Liver (tissue), 9 donors: ENCODE measurements around the gene KIF4B. TPM values are rescaled to one million over a fixed set of nuclear protein-coding genes. Genes with fewer than 3 reads are reported as not detected.

Experiments used
- DNase-seq: peaks from one replicate; pipeline ENCODE4 v3.0.0-alpha.2; 2017; ENCODE audit warnings: low spot score
- H3K27ac ChIP-seq, 2 donors: one replicate each; pipeline ENCODE4 v1.7.0; 2013; ENCODE audit warnings: inconsistent platforms in 2 of 2, low read length in 2 of 2, control low read depth in 1 of 2, low read depth in 1 of 2, mild to moderate bottlenecking in 1 of 2
- H3K27me3 ChIP-seq, 4 donors: one replicate each; pipeline versions ENCODE4 v1.6.1 to v1.7.0; 2013; ENCODE audit warnings: low read length in 3 of 4, inconsistent platforms in 1 of 4, mild to moderate bottlenecking in 1 of 4, moderate library complexity in 1 of 4; ENCODE audit not compliant: control insufficient read depth in 4 of 4, insufficient read depth in 4 of 4
- H3K36me3 ChIP-seq, 4 donors: one replicate each; pipeline versions ENCODE4 v1.6.1 to v1.7.0; 2013; ENCODE audit warnings: low read length in 3 of 4, mild to moderate bottlenecking in 3 of 4, low read depth in 1 of 4, moderate library complexity in 1 of 4; ENCODE audit not compliant: control insufficient read depth in 4 of 4, insufficient read depth in 3 of 4
- H3K4me1 ChIP-seq, 4 donors: one replicate each; pipeline versions ENCODE4 v1.6.1 to v1.7.0; 2013; ENCODE audit warnings: low read length in 3 of 4, mild to moderate bottlenecking in 3 of 4, moderate library complexity in 1 of 4; ENCODE audit not compliant: control insufficient read depth in 4 of 4, insufficient read depth in 4 of 4
- H3K4me3 ChIP-seq, 3 donors: one replicate each; pipeline versions ENCODE4 v1.6.1 to v1.7.0; 2013; ENCODE audit warnings: low read length in 3 of 3, control low read depth in 1 of 3, low read depth in 1 of 3, mild to moderate bottlenecking in 1 of 3
- H3K9ac ChIP-seq, 2 donors: one replicate each; pipeline ENCODE4 v1.7.0; 2013; ENCODE audit warnings: low read length in 2 of 2, mild to moderate bottlenecking in 2 of 2, moderate library complexity in 2 of 2, control low read depth in 1 of 2, low read depth in 1 of 2
- H3K9me3 ChIP-seq, 4 donors: one replicate each; pipeline versions ENCODE4 v1.6.1 to v1.7.0; 2013; ENCODE audit warnings: low read length in 3 of 4; ENCODE audit not compliant: control insufficient read depth in 4 of 4
- EGR1 ChIP-seq, 2 donors: IDR thresholded peaks; 2 replicates each; pipeline ENCODE4 v1.6.1; 2016 to 2018; ENCODE audit warnings: antibody characterized with exemption in 2 of 2, low read depth in 2 of 2
- FOXA1 ChIP-seq: IDR thresholded peaks from 2 replicates; pipeline ENCODE4 v1.6.1; 2016; ENCODE audit warnings: antibody characterized with exemption
- FOXA2 ChIP-seq: IDR thresholded peaks from 2 replicates; pipeline ENCODE4 v1.6.1; 2016; ENCODE audit warnings: antibody characterized with exemption
- GABPA ChIP-seq, 2 donors: IDR thresholded peaks in 1 of 2; conservative IDR thresholded peaks in 1 of 2; 2 replicates each; pipeline ENCODE4 v1.6.1; 2016; ENCODE audit warnings: antibody characterized with exemption in 2 of 2, mild to moderate bottlenecking in 1 of 2, moderate library complexity in 1 of 2
- HNF4A ChIP-seq, 2 donors: conservative IDR thresholded peaks; 2 replicates each; pipeline ENCODE4 v1.6.1; 2016; ENCODE audit warnings: antibody characterized with exemption in 2 of 2, mild to moderate bottlenecking in 2 of 2
- HNF4G ChIP-seq: IDR thresholded peaks from 2 replicates; pipeline ENCODE4 v1.6.1; 2016; ENCODE audit warnings: antibody characterized with exemption
- JUND ChIP-seq, 2 donors: IDR thresholded peaks; 2 replicates each; pipeline ENCODE4 v1.6.1; 2016; ENCODE audit warnings: antibody characterized with exemption in 2 of 2
- NR2F2 ChIP-seq: IDR thresholded peaks from 2 replicates; pipeline ENCODE4 v1.6.1; 2016; ENCODE audit warnings: antibody characterized with exemption
- RAD21 ChIP-seq, 2 donors: IDR thresholded peaks; 2 replicates each; pipeline ENCODE4 v1.6.1; 2016; ENCODE audit warnings: antibody characterized with exemption in 2 of 2, mild to moderate bottlenecking in 2 of 2
- RXRA ChIP-seq, 2 donors: IDR thresholded peaks; 2 replicates each; pipeline ENCODE4 v1.6.1; 2017 to 2018; ENCODE audit warnings: antibody characterized with exemption in 2 of 2, mild to moderate bottlenecking in 1 of 2
- SP1 ChIP-seq: IDR thresholded peaks from 2 replicates; pipeline ENCODE4 v1.6.1; 2018; ENCODE audit warnings: antibody characterized with exemption, mild to moderate bottlenecking
- TAF1 ChIP-seq: conservative IDR thresholded peaks from 2 replicates; pipeline ENCODE4 v1.6.1; 2016; ENCODE audit warnings: antibody characterized with exemption, mild to moderate bottlenecking
- YY1 ChIP-seq: IDR thresholded peaks from 2 replicates; pipeline ENCODE4 v1.6.1; 2016; ENCODE audit warnings: antibody characterized with exemption, mild to moderate bottlenecking
- WGBS: extraction: QIAGEN DNeasy Blood & Tissue Kit; methylation state at CpG from one replicate; pipeline ENCODE4 v1.1.7; 2013; 5-methylcytosine and 5-hydroxymethylcytosine counted together
- polyA plus RNA-seq, 2 donors: library from polyadenylated mRNA; stranded (reverse) in 1 of 2; unstranded in 1 of 2; fragments of 200-250 nt in 1 of 2; fragments of >200 nt in 1 of 2; fragmentation: Nextera tagmentation in 1 of 2; extraction: Ambion mirVana in 1 of 2; gene quantifications; one replicate each; pipeline versions ENCODE4 v1.2.1 to v1.2.3, GENCODE V29; 2013 to 2015
- total RNA-seq, 2 donors: library from RNA; depleted of rRNA; stranded (reverse); fragments of >200 nt; gene quantifications; one replicate each; pipeline ENCODE4 v1.2.3, GENCODE V29; 2014
- TF ChIP-seq, protein P1 (sequence below): IDR thresholded peaks from 2 replicates; pipeline ENCODE4 v1.6.1; 2016; ENCODE audit warnings: antibody characterized with exemption, mild to moderate bottlenecking
- TF ChIP-seq, protein P2 (sequence below): fragments of 150-350 bp; IDR thresholded peaks from 2 replicates; pipeline ENCODE4 v1.5.1; 2017; ENCODE audit warnings: improper control_type of control experiment, low read depth, low read length; ENCODE audit not compliant: missing input control
- TF ChIP-seq, protein P3 (sequence below): IDR thresholded peaks from 2 replicates; pipeline ENCODE4 v1.6.1; 2016; ENCODE audit warnings: antibody characterized with exemption
- TF ChIP-seq, protein P4 (sequence below): IDR thresholded peaks from 2 replicates; pipeline ENCODE4 v1.6.1; 2016; ENCODE audit warnings: antibody characterized with exemption
- TF ChIP-seq, protein P5 (sequence below): IDR thresholded peaks from 2 replicates; pipeline ENCODE4 v1.6.1; 2016; ENCODE audit warnings: antibody characterized with exemption
- donor health status: healthy.
- donor health status: healthy.
- donor health status: healthy.
- donor health status: healthy.
- donor health status: healthy.

The KIF4B gene
- total and polyA plus RNA-seq, 4 donors, result 0.05 to 0.17 TPM; not detected in 2

DNA sequence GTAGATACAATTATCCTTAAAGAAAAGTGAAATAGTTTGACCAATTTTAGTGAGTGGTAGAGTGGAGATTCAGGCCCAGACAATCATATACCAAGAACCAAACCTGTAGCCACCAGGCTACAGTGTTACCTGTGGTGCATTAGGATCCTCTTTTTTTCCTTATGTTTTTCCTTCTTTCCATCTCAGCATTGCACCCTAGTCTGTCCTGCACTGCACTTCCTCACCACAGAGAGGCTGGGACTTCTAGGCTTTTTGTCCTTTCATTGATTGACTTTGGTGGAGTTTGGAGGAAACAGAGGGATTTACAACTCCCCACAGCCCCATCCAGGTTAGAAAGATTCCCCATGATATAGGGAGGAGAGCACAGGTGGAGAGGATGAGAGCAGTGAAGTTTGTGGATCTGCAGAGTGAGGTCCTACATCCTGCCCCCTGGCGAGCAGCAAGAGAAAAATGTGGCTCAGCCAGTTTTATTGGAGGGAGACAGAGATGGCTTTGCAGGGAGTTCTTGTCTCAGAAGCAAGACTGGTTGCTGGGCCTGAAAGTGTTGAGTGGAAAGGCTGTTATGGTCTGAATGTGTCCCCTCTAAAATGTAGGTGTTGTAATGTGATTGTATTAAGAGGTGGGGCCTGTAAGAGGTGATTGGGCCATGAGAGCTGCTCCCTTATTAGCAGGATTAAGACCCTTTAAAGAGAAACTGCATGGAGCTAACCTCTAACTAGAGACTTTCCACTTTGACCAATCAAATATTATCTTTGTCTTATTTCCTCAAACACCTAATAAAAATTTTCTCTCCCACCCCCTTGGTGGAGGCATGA, 36.2 kb downstream of the KIF4B start:
- no peak for DNase-seq
- Histone ChIP-seq H3K9me3 (no peaks in the 10 kb centered on the region), H3K27me3 (peaks cover 0 to 2% (median 0%) of the 10 kb centered on the region in 4 donors), H3K36me3 (no peaks in the 10 kb centered on the region), H3K4me1 (peaks cover 0 to 2% (median 0%) of the 10 kb centered on the region in 4 donors), H3K27ac (no peak overlapping the region), H3K4me3 (no peak overlapping the region), H3K9ac (no peak overlapping the region)
- TF ChIP-seq NR2F2 (no peak), HNF4A (conservative IDR thresholded peaks at IDR 0.05) (no peak), JUND (IDR thresholded peaks at IDR 0.05) (no peak)
- 62% methylated on average over 1 of the region's 1 CpG for WGBS

DNA sequence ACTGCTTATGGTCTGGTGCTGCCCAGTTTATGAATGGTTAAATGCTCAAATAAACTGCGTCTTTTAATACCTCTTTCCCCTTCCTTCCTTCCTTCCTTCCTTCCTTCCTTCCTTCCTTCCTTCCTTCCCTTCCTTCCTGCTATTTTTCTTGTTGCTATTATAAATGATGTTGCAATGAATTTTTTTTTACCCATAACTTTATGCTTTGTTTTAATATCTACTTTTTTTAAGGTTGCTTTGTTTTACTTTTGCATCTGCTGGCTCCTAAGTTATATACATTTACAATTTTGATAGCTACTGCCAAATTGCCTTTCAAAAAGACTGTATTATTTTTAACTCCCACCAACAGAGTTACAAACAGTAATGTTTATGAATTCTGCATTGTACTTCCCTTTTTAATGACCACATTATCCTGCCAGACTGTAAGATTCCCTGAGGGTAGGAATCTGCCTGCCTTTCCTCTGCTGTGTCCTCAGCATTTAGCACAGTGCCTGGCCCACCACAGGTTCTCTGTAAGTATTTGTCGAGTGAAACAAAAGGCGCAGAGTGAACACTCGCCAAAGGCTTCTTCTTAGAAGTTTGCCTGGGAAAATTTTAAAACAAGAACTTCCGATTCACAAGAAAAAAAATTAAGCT, 36.9 kb downstream of the KIF4B start:
- Histone ChIP-seq H3K4me3 (no peak overlapping the region), H3K9me3 (no peaks in the 10 kb centered on the region), H3K9ac (no peak overlapping the region), H3K36me3 (no peaks in the 10 kb centered on the region), H3K27me3 (peaks cover 0 to 2% (median 0%) of the 10 kb centered on the region in 4 donors), H3K27ac (no peak overlapping the region), H3K4me1 (peaks cover 0 to 2% (median 0%) of the 10 kb centered on the region in 4 donors)
- TF ChIP-seq EGR1 (IDR thresholded peaks at IDR 0.05; ENCODE audit: low read depth in 2 of 2), result no peak
- TF ChIP-seq HNF4G, result no peak
- TF ChIP-seq JUND (IDR thresholded peaks at IDR 0.05), result no peak
- no peak for TF ChIP-seq GABPA (IDR thresholded peaks at IDR 0.05 in 1 of 2, conservative IDR thresholded peaks at IDR 0.05 in 1 of 2)
- TF ChIP-seq, protein P1, sequence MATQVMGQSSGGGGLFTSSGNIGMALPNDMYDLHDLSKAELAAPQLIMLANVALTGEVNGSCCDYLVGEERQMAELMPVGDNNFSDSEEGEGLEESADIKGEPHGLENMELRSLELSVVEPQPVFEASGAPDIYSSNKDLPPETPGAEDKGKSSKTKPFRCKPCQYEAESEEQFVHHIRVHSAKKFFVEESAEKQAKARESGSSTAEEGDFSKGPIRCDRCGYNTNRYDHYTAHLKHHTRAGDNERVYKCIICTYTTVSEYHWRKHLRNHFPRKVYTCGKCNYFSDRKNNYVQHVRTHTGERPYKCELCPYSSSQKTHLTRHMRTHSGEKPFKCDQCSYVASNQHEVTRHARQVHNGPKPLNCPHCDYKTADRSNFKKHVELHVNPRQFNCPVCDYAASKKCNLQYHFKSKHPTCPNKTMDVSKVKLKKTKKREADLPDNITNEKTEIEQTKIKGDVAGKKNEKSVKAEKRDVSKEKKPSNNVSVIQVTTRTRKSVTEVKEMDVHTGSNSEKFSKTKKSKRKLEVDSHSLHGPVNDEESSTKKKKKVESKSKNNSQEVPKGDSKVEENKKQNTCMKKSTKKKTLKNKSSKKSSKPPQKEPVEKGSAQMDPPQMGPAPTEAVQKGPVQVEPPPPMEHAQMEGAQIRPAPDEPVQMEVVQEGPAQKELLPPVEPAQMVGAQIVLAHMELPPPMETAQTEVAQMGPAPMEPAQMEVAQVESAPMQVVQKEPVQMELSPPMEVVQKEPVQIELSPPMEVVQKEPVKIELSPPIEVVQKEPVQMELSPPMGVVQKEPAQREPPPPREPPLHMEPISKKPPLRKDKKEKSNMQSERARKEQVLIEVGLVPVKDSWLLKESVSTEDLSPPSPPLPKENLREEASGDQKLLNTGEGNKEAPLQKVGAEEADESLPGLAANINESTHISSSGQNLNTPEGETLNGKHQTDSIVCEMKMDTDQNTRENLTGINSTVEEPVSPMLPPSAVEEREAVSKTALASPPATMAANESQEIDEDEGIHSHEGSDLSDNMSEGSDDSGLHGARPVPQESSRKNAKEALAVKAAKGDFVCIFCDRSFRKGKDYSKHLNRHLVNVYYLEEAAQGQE, result no peak
- no peak for TF ChIP-seq SP1
- TF ChIP-seq, protein P2, sequence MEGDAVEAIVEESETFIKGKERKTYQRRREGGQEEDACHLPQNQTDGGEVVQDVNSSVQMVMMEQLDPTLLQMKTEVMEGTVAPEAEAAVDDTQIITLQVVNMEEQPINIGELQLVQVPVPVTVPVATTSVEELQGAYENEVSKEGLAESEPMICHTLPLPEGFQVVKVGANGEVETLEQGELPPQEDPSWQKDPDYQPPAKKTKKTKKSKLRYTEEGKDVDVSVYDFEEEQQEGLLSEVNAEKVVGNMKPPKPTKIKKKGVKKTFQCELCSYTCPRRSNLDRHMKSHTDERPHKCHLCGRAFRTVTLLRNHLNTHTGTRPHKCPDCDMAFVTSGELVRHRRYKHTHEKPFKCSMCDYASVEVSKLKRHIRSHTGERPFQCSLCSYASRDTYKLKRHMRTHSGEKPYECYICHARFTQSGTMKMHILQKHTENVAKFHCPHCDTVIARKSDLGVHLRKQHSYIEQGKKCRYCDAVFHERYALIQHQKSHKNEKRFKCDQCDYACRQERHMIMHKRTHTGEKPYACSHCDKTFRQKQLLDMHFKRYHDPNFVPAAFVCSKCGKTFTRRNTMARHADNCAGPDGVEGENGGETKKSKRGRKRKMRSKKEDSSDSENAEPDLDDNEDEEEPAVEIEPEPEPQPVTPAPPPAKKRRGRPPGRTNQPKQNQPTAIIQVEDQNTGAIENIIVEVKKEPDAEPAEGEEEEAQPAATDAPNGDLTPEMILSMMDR, result no peak
- TF ChIP-seq NR2F2, result no peak
- no peak for TF ChIP-seq FOXA2
- TF ChIP-seq, protein P3, sequence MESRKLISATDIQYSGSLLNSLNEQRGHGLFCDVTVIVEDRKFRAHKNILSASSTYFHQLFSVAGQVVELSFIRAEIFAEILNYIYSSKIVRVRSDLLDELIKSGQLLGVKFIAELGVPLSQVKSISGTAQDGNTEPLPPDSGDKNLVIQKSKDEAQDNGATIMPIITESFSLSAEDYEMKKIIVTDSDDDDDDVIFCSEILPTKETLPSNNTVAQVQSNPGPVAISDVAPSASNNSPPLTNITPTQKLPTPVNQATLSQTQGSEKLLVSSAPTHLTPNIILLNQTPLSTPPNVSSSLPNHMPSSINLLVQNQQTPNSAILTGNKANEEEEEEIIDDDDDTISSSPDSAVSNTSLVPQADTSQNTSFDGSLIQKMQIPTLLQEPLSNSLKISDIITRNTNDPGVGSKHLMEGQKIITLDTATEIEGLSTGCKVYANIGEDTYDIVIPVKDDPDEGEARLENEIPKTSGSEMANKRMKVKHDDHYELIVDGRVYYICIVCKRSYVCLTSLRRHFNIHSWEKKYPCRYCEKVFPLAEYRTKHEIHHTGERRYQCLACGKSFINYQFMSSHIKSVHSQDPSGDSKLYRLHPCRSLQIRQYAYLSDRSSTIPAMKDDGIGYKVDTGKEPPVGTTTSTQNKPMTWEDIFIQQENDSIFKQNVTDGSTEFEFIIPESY, result no peak
- TF ChIP-seq FOXA1, result no peak
- no peak for TF ChIP-seq YY1
- no peak for TF ChIP-seq HNF4A (conservative IDR thresholded peaks at IDR 0.05)
- no peak for TF ChIP-seq TAF1
- TF ChIP-seq, protein P4, sequence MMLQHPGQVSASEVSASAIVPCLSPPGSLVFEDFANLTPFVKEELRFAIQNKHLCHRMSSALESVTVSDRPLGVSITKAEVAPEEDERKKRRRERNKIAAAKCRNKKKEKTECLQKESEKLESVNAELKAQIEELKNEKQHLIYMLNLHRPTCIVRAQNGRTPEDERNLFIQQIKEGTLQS, result no peak
- TF ChIP-seq RAD21 (IDR thresholded peaks at IDR 0.05), result no peak
- TF ChIP-seq RXRA (IDR thresholded peaks at IDR 0.05), result no peak
- TF ChIP-seq, protein P5, sequence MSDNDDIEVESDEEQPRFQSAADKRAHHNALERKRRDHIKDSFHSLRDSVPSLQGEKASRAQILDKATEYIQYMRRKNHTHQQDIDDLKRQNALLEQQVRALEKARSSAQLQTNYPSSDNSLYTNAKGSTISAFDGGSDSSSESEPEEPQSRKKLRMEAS, result no peak
- 78% methylated on average over 5 of the region's 5 CpGs for WGBS
- no peak for DNase-seq
